RWPE2 (cell line): ENCODE measurements around the gene FARS2.

ENCODE experiments used
- ATAC-seq: fragments of 200-7000 bp; cut with Tn5 transposase; 3 replicates; pipeline ENCODE4 v1.9.1; 2021; ENCODE audit warnings: low read depth
- DNase-seq: peaks from one replicate; pipeline ENCODE4 v3.0.0-alpha.2; 2020; ENCODE audit warnings: low spot score
- H3K27ac ChIP-seq: fragments of 450-650 bp; 2 replicates; pipeline ENCODE4 v1.5.1; 2017; ENCODE audit warnings: mild to moderate bottlenecking; ENCODE audit not compliant: poor library complexity, severe bottlenecking
- H3K27me3 ChIP-seq: fragments of 250-450 bp; sonication (Bioruptor Pico); 2 replicates; pipeline ENCODE4 v1.5.1; 2021; ENCODE audit warnings: mild to moderate bottlenecking, moderate library complexity; ENCODE audit not compliant: insufficient read depth, poor library complexity, severe bottlenecking
- H3K36me3 ChIP-seq: fragments of 250-450 bp; sonication (Bioruptor Pico); 2 replicates; pipeline ENCODE4 v1.5.1; 2020; ENCODE audit warnings: low read depth, mild to moderate bottlenecking, moderate library complexity
- H3K4me1 ChIP-seq: fragments of 250-450 bp; sonication (Bioruptor Pico); 2 replicates; pipeline ENCODE4 v1.5.1; 2021; ENCODE audit warnings: mild to moderate bottlenecking, moderate library complexity; ENCODE audit not compliant: insufficient read depth, poor library complexity, severe bottlenecking
- H3K4me3 ChIP-seq: fragments of 250-450 bp; sonication (Bioruptor Pico); 2 replicates; pipeline ENCODE4 v1.5.1; 2021; ENCODE audit warnings: mild to moderate bottlenecking, moderate library complexity; ENCODE audit not compliant: severe bottlenecking
- H3K9me3 ChIP-seq: fragments of 250-450 bp; sonication (Bioruptor Pico); 2 replicates; pipeline ENCODE4 v1.5.1; 2021; ENCODE audit warnings: mild to moderate bottlenecking, moderate library complexity; ENCODE audit not compliant: severe bottlenecking
- TF ChIP-seq, protein P1 (sequence below): fragments of 450-650 bp; IDR thresholded peaks from one replicate; pipeline ENCODE4 v1.5.1; 2017; ENCODE audit warnings: mild to moderate bottlenecking, moderate library complexity; ENCODE audit not compliant: poor library complexity, severe bottlenecking

Gene FARS2

DNA sequence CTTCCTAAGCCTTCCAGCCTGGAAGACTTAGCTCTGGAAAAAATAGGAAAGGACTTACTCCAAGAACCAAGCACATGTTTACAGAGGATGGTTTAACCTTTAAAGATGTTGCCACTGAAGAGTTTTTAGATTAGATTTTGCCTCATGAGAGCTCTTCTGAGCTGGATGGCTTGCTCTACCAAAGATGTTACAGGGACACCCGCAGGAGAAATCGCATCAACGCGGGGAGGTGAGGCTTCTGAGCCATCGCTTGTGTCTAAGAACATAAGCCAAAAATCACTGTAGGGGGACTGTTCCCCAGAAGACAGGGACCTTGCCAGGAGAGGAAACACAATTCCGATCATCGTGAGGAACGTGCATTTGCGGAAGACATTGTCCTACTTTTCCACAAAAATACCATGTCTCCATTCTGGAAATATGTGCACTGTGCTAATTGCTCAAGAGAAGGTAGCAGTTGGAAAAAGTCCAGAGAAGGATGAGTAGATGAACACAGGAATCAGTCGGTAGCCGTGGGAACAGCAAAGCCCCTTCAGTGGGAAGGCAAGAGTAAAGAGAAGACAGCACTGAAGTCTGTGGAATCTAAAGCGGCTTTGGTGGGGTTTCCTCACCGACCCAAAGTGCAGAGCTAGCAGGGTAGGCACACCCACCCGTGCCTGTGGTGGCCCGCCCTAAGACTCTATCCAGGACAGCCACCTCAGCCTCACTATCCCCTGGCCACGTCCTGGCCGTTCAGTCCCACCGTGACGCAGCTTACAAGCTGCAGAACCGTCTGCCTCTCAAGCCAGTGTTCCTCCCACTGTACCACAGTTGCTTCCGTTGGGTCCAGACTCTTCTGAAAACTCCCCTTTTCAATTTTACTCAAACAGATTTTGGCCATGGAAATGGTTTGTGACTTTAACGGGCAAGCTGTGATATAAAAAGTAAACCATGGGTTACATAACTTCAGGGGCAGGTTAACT lies 410.6 kb downstream of the FARS2 start:
- no peak overlapping the region for H3K4me3 ChIP-seq
- H3K27me3 ChIP-seq: no peaks in the 10 kb centered on the region
- peak overlapping the region; percentile 96 for H3K27ac ChIP-seq
- no peak for ATAC-seq
- no peaks in the 10 kb centered on the region for H3K9me3 ChIP-seq
- TF ChIP-seq, protein P1, sequence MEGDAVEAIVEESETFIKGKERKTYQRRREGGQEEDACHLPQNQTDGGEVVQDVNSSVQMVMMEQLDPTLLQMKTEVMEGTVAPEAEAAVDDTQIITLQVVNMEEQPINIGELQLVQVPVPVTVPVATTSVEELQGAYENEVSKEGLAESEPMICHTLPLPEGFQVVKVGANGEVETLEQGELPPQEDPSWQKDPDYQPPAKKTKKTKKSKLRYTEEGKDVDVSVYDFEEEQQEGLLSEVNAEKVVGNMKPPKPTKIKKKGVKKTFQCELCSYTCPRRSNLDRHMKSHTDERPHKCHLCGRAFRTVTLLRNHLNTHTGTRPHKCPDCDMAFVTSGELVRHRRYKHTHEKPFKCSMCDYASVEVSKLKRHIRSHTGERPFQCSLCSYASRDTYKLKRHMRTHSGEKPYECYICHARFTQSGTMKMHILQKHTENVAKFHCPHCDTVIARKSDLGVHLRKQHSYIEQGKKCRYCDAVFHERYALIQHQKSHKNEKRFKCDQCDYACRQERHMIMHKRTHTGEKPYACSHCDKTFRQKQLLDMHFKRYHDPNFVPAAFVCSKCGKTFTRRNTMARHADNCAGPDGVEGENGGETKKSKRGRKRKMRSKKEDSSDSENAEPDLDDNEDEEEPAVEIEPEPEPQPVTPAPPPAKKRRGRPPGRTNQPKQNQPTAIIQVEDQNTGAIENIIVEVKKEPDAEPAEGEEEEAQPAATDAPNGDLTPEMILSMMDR: no peak
- H3K36me3 ChIP-seq: no peaks in the 10 kb centered on the region
- H3K4me1 ChIP-seq: peaks cover 38% of the 10 kb centered on the region
- no peak for DNase-seq

DNA sequence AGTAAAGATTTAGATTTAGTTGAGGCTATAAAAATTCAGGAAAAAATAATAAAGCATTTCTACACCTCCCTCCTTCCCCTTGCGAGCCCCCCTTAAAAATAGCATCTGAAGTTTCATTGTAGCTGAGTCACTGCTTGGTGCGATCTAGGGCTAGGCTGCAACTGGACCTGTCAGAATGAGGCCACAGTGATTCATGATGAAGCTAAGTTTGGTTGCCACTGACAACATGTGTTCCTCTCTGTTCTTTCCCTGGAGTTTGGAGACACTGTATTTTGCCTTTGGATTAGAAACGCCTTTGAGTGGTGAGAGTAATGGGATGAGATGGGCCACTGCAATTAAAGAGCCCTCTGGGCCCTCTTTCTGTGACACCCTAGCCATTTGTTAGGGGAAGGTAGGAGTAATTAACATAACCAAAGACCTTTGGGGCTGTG lies 411.3 kb downstream of the FARS2 start:
- Histone ChIP-seq H3K4me3 (no peak overlapping the region), H3K36me3 (no peaks in the 10 kb centered on the region), H3K4me1 (peaks cover 45% of the 10 kb centered on the region), H3K27me3 (no peaks in the 10 kb centered on the region), H3K9me3 (no peaks in the 10 kb centered on the region), H3K27ac (peak overlapping the region; percentile 96)
- DNase-seq: no peak
- peak; percentile 85 for ATAC-seq
- TF ChIP-seq, protein P1: no peak

DNA sequence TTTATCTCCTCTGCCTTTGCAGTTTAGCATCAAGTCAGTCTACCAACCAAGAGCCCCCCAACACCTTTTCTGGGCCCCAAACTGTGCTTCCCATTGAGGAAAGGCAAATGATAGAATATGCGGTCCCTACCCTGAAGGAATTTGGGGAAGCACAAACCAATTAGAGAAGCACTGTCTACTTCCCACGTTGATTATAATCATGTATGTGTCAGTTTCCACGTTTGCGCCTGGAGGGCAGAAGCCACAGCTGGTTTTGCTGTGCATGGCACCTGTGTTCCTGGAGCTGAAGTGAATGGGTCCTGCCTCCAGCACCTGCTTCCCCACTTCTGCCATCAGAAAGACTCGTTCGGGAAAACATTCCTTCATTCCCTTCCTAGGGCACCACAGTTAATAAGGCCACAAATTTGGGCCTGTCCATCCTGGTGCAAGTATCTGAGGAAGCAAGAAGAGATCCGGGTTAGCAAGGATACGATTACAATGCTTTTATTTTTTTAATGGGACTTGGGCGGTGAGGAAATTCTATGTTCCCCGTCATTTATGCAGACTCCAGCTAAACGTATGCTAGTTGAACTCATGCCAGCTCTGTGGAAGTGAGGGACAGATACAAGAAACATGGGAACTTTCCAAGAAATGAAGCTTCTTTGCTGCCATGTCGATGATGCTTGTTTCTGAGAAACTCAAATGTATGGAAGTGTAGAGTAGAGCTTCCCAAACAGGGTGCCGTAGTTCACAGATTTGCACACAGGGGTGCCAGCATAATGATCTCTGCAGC lies 411.9 kb downstream of the FARS2 start:
- TF ChIP-seq, protein P1: no peak
- no peaks in the 10 kb centered on the region for H3K27me3 ChIP-seq
- ATAC-seq (no peak), DNase-seq (no peak)
- H3K9me3 ChIP-seq: no peaks in the 10 kb centered on the region
- H3K27ac ChIP-seq: peak overlapping the region; percentile 96
- no peak overlapping the region for H3K4me3 ChIP-seq
- H3K36me3 ChIP-seq: no peaks in the 10 kb centered on the region
- peaks cover 46% of the 10 kb centered on the region for H3K4me1 ChIP-seq

DNA sequence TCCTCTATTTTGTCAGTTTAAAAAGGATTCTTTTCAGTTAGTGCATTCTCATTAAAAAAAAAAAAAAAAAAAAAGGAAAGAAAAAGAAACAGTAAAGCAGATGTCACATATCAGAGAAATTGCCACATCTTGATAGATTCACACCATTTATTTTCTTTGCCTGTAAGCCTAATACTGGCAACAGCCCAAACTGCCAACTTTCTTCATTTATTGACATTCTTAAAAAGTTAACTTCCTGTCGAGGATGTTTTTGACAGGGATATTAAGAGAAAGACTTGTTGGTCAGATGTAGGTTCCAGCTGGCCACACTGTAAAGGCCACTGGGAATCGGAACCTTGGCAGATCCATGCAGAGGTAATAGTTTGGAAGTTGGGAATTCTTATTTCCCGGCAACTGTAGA lies 412.8 kb downstream of the FARS2 start:
- Histone ChIP-seq H3K4me1 (peaks cover 46% of the 10 kb centered on the region), H3K27ac (no peak overlapping the region), H3K9me3 (no peaks in the 10 kb centered on the region), H3K36me3 (no peaks in the 10 kb centered on the region), H3K4me3 (no peak overlapping the region), H3K27me3 (no peaks in the 10 kb centered on the region)
- no peak for DNase-seq
- TF ChIP-seq, protein P1: no peak
- no peak for ATAC-seq
